Left renal pelvis (tissue), 4 donors: ENCODE results near the gene ZDHHC7. TPM values are rescaled to one million over a fixed set of nuclear protein-coding genes. Genes with fewer than 3 reads are reported as not detected.
A peak's percentile ranks its signal among the peaks of the same experiment; 100 is the strongest.
"Not testable (repeated sequence)": the region's sequence is repeated elsewhere in the genome, so short reads cannot be mapped to it uniquely, and the experiment has no call there.

Experiments used
- DNase-seq, 4 donors: peaks; one replicate each; pipeline ENCODE4 v3.0.0-alpha.2; 2013; ENCODE audit warnings: low read depth in 4 of 4, low spot score in 3 of 4
- polyA plus RNA-seq, 4 donors: library from polyadenylated mRNA; unstranded; fragments of 120-200 nt; gene quantifications; one replicate each; pipeline ENCODE4 v1.2.1, GENCODE V29; 2013; ENCODE audit not compliant: insufficient read length in 4 of 4

ZDHHC7 gene, protein sequence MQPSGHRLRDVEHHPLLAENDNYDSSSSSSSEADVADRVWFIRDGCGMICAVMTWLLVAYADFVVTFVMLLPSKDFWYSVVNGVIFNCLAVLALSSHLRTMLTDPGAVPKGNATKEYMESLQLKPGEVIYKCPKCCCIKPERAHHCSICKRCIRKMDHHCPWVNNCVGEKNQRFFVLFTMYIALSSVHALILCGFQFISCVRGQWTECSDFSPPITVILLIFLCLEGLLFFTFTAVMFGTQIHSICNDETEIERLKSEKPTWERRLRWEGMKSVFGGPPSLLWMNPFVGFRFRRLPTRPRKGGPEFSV
- 10 to 100 TPM; 48.9 to 60.2 (median 57.7) TPM for polyA plus RNA-seq

DNA sequence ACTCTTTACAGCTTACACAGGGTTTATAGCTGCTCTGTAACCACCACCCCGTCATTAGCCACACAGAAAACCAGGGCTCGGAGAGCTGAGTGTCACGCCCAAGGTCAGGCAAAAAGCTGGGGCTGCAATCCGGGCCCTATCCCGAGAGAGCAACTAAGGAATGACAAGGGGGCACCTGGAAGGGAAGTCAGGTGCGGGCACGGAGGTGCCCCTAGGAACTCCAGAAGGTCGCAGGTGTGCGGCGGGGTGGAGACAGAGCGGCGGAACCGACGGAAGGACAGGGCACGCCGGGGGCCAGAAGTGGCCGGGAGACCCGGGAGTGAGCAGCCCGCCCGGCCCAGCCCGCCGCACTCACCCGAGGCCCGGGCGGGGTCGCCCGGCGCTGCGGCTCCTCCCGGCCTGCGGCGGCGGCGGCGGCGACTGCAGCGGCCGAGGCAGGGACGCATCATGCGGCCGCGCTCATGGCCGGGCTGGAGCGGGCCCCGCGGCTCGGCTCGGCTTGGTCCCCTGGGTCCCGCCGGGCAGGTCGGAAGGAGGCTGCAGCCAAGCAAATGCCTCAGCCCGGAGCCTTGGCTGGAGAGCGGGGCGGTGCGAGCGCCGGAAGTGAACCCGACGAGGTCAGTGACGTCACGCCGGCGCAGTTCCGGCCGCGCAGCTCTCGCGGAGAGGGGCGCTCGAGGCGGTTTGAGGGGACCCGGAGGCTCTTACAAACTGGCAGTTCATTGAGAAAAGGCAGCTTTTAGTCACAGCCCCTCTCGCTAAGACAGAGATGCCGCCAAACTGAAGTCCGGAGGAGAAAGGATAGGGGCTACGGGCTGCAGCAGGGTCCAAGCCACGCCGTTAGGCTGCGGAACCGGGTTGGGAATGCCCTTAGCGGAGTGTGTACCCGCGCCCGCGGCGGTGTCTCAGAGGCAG is at the start of gene ZDHHC7:
ZDHHC7 (minus strand) TSS at position 605 of the 915 bp plus-strand sequence. CDS start 20,917 bp downstream, outside the sequence.
- peak; percentile 77 to 80 (median 77) for DNase-seq

DNA sequence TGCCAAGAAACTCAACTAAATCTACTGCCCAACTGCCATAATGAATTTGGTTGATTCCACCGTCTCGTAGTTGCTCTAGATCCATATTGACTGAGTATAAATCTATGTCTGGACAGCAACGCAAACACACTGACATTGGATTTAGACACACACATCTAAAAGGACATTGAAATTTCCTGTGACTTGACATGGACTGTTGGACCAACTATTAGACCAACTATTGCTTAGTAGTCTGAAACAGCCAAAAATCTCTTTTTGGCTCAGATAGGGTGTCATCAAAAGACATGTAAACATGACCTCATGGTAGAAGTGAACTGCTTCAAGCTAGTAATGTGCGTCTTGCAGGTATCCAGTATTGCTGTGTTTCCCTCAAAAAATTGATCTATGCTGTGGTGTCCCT is 47.6 kb upstream of the ZDHHC7 start:
- no peak for DNase-seq

DNA sequence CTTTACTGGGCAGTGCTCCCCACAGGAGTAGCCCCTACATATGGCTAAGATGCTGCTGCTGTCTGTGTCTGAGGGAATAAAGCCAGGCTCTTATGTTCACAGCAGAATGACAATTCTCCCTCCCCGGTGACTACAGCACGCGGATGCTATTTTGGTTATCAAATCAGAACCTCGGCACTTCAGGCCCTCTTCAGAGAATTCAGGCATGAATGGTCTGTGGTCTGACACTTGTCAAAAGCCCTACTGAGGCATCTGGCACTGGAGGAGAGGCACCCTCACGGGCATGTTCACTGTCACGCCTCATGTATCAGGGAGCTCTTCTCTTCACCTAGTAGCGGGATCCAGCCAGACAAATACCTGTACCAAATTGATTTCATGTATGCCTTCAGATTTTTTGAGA is 46.6 kb upstream of the ZDHHC7 start:
- DNase-seq: no peak

DNA sequence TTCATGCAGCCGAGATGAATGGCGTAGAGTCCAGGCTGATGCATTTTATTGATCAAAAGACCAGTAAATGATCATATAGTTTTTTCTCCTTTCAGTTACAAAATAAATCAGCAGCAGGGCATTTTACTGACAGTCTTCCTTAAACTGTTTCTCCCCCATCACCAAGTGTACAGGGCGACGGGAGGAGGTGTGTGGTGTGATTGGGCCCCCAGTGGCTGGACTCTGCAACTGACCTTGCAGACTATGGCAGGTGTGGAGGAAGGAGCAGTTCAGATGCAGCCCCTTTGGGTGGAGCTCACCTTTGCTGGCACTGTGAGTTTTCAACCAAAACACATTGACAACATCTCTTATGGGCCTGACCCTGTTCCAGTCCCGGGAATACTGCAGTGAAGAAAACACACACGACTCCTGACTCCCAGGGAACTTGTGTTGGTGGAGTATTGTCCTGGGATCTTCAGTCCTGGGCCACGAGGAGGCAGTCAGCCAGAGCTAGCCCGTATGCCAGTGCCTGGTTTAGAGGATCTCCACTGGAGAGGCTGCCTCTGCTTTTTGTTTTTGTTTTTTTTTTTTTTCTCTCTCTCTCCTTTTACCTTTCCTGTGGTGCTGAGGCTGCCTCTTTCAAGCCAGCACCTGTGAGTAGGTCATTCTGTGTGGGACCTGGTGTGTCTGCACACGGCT is 46.0 kb upstream of the ZDHHC7 start:
- no peak for DNase-seq

DNA sequence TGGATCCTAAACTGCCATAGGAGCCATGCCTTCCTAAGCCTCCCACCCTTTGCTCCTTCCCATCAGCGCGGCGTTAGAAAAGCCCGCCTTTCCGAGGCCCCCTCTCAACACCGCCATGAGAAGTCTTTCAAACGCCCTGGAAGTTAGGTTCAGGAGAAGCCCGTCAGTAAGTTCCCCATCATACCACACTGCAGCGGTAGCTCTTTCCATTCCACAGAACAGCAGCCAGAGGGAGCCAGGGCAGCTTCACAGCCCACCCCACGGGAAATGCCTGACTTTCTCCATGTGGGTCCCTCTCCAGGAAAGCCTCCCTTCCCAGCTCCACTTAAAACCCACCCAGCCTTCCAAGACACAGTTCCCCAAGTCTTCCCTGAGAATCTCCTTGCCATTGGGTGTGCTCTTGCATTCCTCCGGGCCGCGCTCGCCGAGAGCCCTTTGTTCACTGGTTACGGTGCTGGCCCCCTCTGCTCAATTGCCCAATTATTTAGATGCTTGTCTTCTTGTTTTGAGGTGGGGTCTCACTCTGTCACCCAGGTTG is 44.9 kb upstream of the ZDHHC7 start:
- DNase-seq: no peak

DNA sequence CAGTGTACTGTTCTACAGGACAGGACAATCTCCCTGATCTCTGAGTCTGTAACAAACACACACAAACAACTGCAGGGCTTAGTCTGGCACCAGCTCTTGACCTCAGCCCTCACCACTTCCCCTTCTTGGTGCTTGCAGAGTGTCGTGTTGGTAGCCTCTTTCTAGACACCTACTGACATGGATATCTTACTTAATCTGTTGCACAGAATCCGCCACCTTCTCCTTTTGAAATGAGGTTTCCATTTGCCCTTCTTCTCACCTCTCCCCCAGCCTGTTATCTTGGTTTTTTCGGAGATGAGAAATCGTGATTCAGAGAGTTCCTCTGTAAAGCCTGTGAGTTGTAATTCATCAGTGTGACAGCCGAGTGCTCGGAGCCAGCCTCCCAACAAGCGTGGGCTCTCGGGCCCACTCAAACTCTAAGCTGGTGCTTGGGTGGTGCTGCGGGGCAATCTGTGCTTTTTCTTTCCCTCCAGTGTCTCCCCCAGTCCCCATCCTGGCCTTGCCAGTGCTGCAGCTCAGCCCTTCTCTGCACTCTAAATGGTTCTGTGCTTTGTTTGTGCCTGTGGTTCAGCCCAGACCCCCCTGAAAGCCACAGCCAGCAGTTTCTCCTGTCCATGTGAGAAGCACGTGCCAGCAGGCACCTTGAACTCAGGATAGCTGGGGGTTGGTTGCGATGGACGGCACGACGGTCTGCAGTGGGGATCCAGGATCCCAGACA is 44.3 kb upstream of the ZDHHC7 start:
- DNase-seq: no peak

GRCh38 chr16:85054948-85055492 is 43.7 kb upstream of the ZDHHC7 start:
- no peak for DNase-seq

DNA sequence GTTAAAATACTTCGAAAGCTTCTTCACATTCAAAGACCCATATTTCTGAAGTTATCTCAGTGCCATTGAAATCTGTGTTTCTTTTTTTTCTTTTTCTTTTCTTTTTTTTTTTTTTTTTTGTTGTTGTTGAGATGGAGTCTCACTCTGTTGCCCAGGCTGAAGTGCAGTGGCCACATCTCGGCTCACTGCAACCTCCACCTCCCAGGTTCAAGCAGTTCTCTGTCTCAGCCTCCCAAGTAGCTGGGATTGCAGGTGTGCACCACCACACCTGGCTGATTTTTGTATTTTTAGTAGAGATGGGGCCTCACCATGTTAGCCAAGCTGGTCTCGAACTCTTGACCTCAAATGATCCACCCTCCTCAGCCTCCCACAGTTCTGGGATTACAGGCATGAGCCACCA is 43.0 kb upstream of the ZDHHC7 start:
- not testable (repeated sequence) for DNase-seq

DNA sequence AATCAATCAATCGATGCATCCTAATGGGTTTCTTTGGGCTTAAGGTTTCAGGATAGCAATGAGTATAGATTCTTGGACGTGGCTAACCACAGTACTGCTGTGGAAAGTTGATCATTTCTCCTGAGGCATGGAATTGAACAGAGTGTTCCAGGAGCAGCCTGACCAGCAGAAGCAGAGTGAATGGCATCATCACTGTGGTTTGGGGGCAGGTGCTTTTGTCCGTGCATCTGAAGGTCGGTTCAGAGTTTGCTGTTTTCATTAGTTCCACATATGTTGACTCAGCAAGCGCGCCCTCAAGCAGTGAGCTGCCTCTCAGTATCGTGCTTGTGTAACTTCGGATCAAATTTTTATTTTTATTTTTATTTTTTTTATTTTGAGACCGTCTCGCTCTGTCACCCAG is 41.2 kb upstream of the ZDHHC7 start:
- no peak for DNase-seq

DNA sequence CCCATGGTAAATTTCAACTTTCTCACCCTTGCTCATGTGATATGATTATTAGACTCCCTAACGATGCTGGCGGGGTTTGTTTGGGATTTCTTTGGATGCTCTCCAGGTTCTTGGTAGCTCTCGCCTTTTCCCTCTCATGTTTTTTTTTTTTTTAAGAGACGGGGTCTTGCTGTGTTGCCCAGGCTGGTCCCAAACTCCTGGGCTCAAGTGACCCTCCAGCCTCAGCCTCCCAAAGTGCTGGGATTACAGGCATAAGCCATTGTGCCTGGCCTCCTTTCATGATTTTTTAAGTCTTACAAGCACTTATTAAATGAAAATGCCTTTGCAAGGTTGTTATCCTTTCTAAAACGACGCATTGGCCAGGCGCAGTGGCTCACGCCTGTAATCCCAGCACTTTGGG is 40.3 kb upstream of the ZDHHC7 start:
- DNase-seq: no peak

DNA sequence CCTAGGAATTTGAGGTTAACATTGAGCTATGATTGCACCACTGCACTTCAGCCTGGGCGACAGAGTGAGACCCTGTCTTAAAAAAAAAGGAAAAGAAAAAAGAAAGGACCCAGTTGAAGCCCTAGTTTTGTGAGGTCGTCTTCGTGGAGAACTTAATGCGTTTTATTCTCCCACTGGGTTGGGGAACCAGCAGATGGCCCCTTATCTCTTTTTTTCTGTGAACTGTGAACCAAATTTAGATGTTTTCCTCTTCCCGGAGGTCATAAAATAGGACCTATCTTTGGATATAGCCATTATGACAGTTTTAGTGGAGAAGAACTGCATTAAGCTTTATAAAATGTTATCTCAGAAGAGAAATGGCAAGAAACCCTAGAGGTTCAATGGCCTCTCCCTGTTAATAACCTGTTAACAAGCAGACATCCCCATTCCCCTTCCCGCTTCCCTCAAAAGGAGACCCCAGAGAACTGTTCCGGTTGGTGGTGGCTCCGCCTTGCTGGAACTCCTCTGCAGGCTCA is 39.8 kb upstream of the ZDHHC7 start:
- no peak for DNase-seq

- DNase-seq: no peak
Observed at GRCh38 chr16:85049706-85050305, 38.5 kb upstream of the ZDHHC7 start.

DNA sequence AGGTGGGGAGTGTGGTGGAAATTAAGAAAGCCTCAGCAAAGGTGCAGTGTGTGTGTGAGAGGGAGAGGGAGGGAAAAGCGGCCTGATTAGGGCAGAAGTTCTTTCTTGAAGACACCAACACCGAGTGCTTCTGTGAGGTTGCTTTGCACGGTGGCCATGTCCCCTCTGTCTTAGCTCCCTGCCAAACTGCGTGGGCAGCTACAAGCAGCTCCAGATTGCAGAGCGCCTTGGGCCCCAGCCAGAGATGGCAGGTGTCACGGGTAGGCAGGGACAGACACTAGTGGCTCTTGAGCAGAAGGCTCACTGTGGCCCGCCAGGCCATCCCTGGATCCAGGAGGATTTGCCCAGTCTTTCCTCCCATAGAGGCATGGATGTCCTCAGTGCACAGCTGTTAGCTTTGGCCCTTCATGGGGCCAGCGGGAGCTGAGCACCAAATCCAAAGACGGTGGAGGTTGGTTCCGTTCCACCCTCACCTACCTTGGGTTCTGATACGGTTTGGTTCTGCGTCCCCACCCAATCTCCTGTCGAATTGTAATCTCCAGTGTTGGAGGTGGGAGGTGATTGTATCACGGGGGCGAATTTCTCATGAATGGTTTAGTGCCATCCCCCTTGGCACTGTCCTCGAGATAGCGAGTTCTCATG is 37.7 kb upstream of the ZDHHC7 start:
- no peak for DNase-seq

- DNase-seq: no peak
Observed at GRCh38 chr16:85047867-85048455, 36.6 kb upstream of the ZDHHC7 start.

DNA sequence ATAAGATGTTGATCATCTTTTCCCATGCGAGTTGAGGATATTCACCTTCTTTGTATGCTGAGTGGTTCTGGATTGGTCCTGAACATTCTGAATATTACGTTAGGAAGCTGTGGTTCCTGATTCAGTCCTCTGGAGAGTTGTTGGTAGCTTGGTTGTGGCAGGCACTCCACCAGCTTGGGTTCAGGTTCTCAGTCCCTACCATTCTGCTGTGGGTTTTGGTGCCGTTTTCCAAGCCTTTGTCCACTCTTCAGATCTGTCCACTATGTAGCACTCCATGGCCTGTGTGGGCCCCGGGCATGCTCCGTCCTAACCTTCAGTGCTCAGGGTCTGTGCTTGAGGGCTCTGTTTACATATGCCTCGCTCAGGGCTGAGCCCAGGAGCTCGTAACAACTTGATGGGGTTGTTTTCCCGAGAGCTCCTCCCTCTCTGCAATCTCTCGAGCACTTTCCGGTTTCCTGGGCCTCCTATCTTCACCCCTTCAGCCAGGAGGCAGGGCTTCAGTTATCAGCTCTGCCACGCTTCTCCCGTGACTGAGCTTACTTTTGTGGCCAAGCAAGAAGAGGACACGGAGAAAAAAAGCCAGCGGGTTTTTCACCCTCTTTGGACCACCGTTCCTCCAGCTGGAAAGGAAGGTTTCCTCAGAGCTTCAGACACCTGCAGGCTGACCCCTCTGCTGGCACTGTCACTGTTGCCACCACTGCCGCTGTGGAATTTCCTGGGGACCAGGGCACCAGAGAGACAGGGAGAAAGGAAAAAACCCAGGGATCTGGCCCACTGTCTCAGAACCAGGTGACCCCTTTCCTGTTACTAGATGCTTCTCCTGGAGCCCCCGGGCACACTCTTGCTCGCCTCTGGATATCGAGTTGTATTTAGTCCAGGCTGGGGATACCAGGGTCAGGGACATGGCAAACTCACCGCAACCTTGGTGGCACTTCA is 35.9 kb upstream of the ZDHHC7 start:
- DNase-seq: no peak

GRCh38 chr16:85046472-85046916 is 35.2 kb upstream of the ZDHHC7 start:
- DNase-seq: no peak
